ENCODE data around the gene TCN2. TPM values are rescaled to one million over a fixed set of nuclear protein-coding genes. Genes with fewer than 3 reads are reported as not detected.

The TCN2 gene
- total and polyA plus RNA-seq, 2 of the 4 experiments (the other 2 are of a cell fraction) = 1.3 to 3.6 TPM

DNA sequence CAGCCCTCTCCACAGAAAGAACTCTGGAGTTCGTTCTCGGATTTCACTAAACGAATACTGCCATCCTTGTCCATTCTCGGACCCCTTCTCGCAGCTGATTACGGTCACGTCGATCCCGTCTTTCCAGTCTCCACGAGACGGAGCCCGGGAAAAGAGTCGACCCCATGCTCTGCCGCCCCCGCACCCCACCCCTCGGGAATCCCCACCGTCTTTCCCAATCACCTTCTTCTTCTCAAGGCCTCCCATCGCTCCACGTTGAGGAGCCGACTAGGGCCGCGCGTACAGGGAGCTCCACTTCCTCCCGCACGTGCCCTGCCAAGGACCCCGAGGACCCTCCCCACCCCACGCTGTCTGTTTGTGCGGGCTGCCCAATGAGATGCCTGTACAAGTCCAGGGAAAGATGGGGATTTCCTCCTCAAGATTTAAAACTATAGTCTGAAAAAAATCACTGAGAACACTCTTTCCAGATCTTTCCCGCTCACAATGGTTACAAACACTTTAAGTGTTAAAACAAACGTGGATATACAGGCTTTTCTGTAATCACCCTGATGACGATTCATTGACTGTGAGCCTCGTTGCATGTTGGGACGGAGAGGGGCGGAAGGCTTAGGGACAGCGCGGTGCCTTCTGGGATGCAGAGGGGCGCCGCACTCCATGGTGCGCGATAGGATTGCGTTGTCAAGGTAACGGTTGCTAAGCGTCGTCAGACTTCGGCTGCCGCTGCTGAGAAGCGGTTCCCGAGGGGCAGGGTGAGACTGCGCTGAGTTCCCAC is 15.2 kb upstream of the TCN2 start, which contains the start of gene PES1:
TSS of gene PES1 (minus strand) at position 323 of the 772 bp plus-strand sequence. CDS start at position 246, 77 bp downstream.
- H4K20me1 ChIP-seq (ENCODE audit: insufficient read depth, low read length) = peaks cover 11% of the 10 kb centered on the region; the same call in 1 of the 2 replicates
- H2AFZ ChIP-seq (replicated peaks; ENCODE audit: low read length, poor library complexity) = peak within 1 kb of the TSS; percentile 73
- peak within 1 kb of the TSS; percentile 99 for H3K4me2 ChIP-seq (ENCODE audit: low read depth, low read length)
- H2BK20ac ChIP-seq (ENCODE audit: low read depth, low read length) = peak within 1 kb of the TSS; percentile 35; the same call in 1 of the 2 replicates
- ATAC-seq (ENCODE audit: low read depth) (peak; percentile 99), DNase-seq (peak; percentile 99)
- H3K4me3 ChIP-seq (ENCODE audit: insufficient read depth, low read depth, low read length) = peak within 1 kb of the TSS; percentile 96
- in situ Hi-C loops (cut with MboI; ENCODE audit: low sequenced_read_pairs) = no loop called here
- H3K56ac ChIP-seq (ENCODE audit: extremely low read depth, insufficient read depth, low read length) = peak within 1 kb of the TSS; percentile 92
- H3K36me3 ChIP-seq (ENCODE audit: control insufficient read depth, insufficient read depth, low read length) = peaks cover 22% of the 10 kb centered on the region
- dilution Hi-C loops (cut with HindIII; ENCODE audit: low sequenced_read_pairs, unreplicated experiment) = no loop called here
- no TSS peak for BruUV-seq (replicated peaks)
- peak within 1 kb of the TSS; percentile 86 to 88 for H4K8ac ChIP-seq (ENCODE audit: low read depth in 2 of 2, low read length in 2 of 2)
- H3K23ac ChIP-seq (ENCODE audit: low read depth, low read length) = peak within 1 kb of the TSS; percentile 64
- no peaks in the 10 kb centered on the region for H3K4me1 ChIP-seq (ENCODE audit: control insufficient read depth, insufficient read depth, low read length)
- peaks cover 31 to 38% of the 10 kb centered on the region in 2 experiments for H3K79me1 ChIP-seq (ENCODE audit: low read depth in 1 of 2, low read length in 2 of 2)
- H2BK5ac ChIP-seq (ENCODE audit: low read depth, low read length, poor library complexity, severe bottlenecking) = peak within 1 kb of the TSS; percentile 98
- H2AK5ac ChIP-seq (ENCODE audit: low read depth, low read length) = peak within 1 kb of the TSS; percentile 81
- intact Hi-C loops (cut with micrococcal nuclease) = no loop called here
- H3K18ac ChIP-seq (ENCODE audit: low read depth, low read length) = peak within 1 kb of the TSS; percentile 86
- 1% methylated on average over 16 of the region's 49 CpGs; no CpG with 5 or more reads in 1 of the 2 experiments for WGBS, 2 experiments (ENCODE audit: extremely low coverage in 2 of 2, insufficient read length in 1 of 2)
- peak within 1 kb of the TSS; percentile 81 for H4K5ac ChIP-seq (ENCODE audit: low read depth, low read length)
- peak within 1 kb of the TSS; percentile 80 for H2BK120ac ChIP-seq (ENCODE audit: low read depth, low read length)
- H3K9me3 ChIP-seq (ENCODE audit: control insufficient read depth, insufficient read depth, low read length) = no peaks in the 10 kb centered on the region
- 0 out of 2 replicates have a peak, but pooled peaks cover 4% of the 10 kb centered on the region for H3K9me1 ChIP-seq (ENCODE audit: insufficient read depth, low read length)
- peak within 1 kb of the TSS; percentile 67 for H3K27ac ChIP-seq (ENCODE audit: insufficient read depth, low read length)
- peak within 1 kb of the TSS; percentile 67 for H3K4ac ChIP-seq (ENCODE audit: low read depth, low read length)
- H4K91ac ChIP-seq (ENCODE audit: insufficient read depth, low read depth, low read length) = peak within 1 kb of the TSS; percentile 65
- CTCF ChIA-PET = interaction anchor here (1.1 to 1.4 kb wide), 2 partner anchors 9 to 14 kb away, joined by 3 read pairs; no protein-coding TSS in a partner anchor
- peak within 1 kb of the TSS; percentile 90 for H3K9ac ChIP-seq (ENCODE audit: low read depth, low read length)
- H3K27me3 ChIP-seq (ENCODE audit: control insufficient read depth, insufficient read depth, low read length) = peaks cover 11% of the 10 kb centered on the region
- POLR2A ChIA-PET (ENCODE audit: unreplicated experiment) = no interaction called here
- H2BK15ac ChIP-seq (ENCODE audit: low read depth, low read length) = peak within 1 kb of the TSS; percentile 49; the same call in 1 of the 3 replicates
- H2AK9ac ChIP-seq (replicated peaks; ENCODE audit: low read depth, low read length, poor library complexity) = peak within 1 kb of the TSS; percentile 87
- H3K14ac ChIP-seq (replicated peaks; ENCODE audit: low read depth, low read length) = peak within 1 kb of the TSS; percentile 71
- TF ChIP-seq, protein P1, sequence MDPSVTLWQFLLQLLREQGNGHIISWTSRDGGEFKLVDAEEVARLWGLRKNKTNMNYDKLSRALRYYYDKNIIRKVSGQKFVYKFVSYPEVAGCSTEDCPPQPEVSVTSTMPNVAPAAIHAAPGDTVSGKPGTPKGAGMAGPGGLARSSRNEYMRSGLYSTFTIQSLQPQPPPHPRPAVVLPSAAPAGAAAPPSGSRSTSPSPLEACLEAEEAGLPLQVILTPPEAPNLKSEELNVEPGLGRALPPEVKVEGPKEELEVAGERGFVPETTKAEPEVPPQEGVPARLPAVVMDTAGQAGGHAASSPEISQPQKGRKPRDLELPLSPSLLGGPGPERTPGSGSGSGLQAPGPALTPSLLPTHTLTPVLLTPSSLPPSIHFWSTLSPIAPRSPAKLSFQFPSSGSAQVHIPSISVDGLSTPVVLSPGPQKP (IDR thresholded peaks at IDR 0.05; ENCODE audit: borderline replicate concordance, low read depth, low read length) = no peak
- TF ChIP-seq POLR2A (IDR thresholded peaks at IDR 0.05; ENCODE audit: low read depth, low read length) = peak; percentile 74
- TF ChIP-seq NFE2L2 (IDR thresholded peaks at IDR 0.05; ENCODE audit: low read depth, low read length) = no peak
- no peak for TF ChIP-seq MAFK (IDR thresholded peaks at IDR 0.05; ENCODE audit: low read depth, low read length)
- TF ChIP-seq SMC3 (IDR thresholded peaks at IDR 0.05; ENCODE audit: low read depth, low read length) = no peak
- no peak for TF ChIP-seq CTCF (conservative IDR thresholded peaks at IDR 0.05; ENCODE audit: low read depth, low read length)
- TF ChIP-seq RAD21 (IDR thresholded peaks at IDR 0.05; ENCODE audit: low read length) = no peak
- TF ChIP-seq RFX5 (IDR thresholded peaks at IDR 0.05; ENCODE audit: low read depth, low read length) = peak; percentile 68
- peak; percentile 99 for TF ChIP-seq MXI1 (IDR thresholded peaks at IDR 0.05; ENCODE audit: borderline replicate concordance, low read depth, low read length)
- TF ChIP-seq CEBPB (IDR thresholded peaks at IDR 0.05; ENCODE audit: low read depth, low read length) = no peak
- no peak for TF ChIP-seq RCOR1 (IDR thresholded peaks at IDR 0.05; ENCODE audit: insufficient replicate concordance, low read length)
- TF ChIP-seq FOS (IDR thresholded peaks at IDR 0.05; ENCODE audit: low read depth, low read length) = 0 out of 2 replicates have a peak, but pooled peaks have one; percentile 15
- peak; percentile 54; the same call in 1 of the 2 replicates for TF ChIP-seq MAZ (IDR thresholded peaks at IDR 0.05; ENCODE audit: borderline replicate concordance, low read depth, low read length)
- TF ChIP-seq BHLHE40 (IDR thresholded peaks at IDR 0.05; ENCODE audit: low read depth, low read length) = peak; percentile 99
- no peak for TF ChIP-seq CHD1 (IDR thresholded peaks at IDR 0.05; ENCODE audit: low read depth, low read length)
